ENCODE measurements around the gene SLC7A11.

The SLC7A11 gene

GRCh38 chr4:138242076-138242833 is at the start of gene SLC7A11:
Gene SLC7A11, minus strand, starts transcription at chr4:138242349. Its CDS starts 280 bp downstream, at chr4:138242069.
- no peak for DNase-seq (ENCODE audit: low read depth)

GRCh38 chr4:138291431-138291830 is 49.3 kb upstream of the SLC7A11 start:
- no peak for DNase-seq (ENCODE audit: low read depth)

GRCh38 chr4:138290805-138291204 is 48.7 kb upstream of the SLC7A11 start:
- DNase-seq (ENCODE audit: low read depth) = no peak

- DNase-seq (ENCODE audit: low read depth) = no peak
Observed at GRCh38 chr4:138279286-138279685, 37.1 kb upstream of the SLC7A11 start.

- no peak for DNase-seq (ENCODE audit: low read depth)
Observed at GRCh38 chr4:138277133-138277532, 35.0 kb upstream of the SLC7A11 start.

- DNase-seq (ENCODE audit: low read depth) = no peak
Observed at GRCh38 chr4:138275963-138276621, 33.9 kb upstream of the SLC7A11 start.

GRCh38 chr4:138275216-138275615 is 33.1 kb upstream of the SLC7A11 start:
- DNase-seq (ENCODE audit: low read depth) = no peak

GRCh38 chr4:138269175-138269574 is 27.0 kb upstream of the SLC7A11 start:
- no peak for DNase-seq (ENCODE audit: low read depth)

GRCh38 chr4:138267835-138268234 is 25.7 kb upstream of the SLC7A11 start:
- DNase-seq (ENCODE audit: low read depth) = no peak

- DNase-seq (ENCODE audit: low read depth) = no peak
Observed at GRCh38 chr4:138266948-138267347, 24.8 kb upstream of the SLC7A11 start.

GRCh38 chr4:138263247-138263816 is 21.2 kb upstream of the SLC7A11 start:
- no peak for DNase-seq (ENCODE audit: low read depth)

- no peak for DNase-seq (ENCODE audit: low read depth)
Observed at GRCh38 chr4:138262469-138262868, 20.3 kb upstream of the SLC7A11 start.

- no peak for DNase-seq (ENCODE audit: low read depth)
Observed at GRCh38 chr4:138262030-138262429, 19.9 kb upstream of the SLC7A11 start.

- no peak for DNase-seq (ENCODE audit: low read depth)
Observed at GRCh38 chr4:138259824-138260223, 17.7 kb upstream of the SLC7A11 start.

- no peak for DNase-seq (ENCODE audit: low read depth)
Observed at GRCh38 chr4:138259271-138259670, 17.1 kb upstream of the SLC7A11 start.

GRCh38 chr4:138256608-138257007 is 14.5 kb upstream of the SLC7A11 start:
- DNase-seq (ENCODE audit: low read depth) = no peak

GRCh38 chr4:138255917-138256597 is 13.9 kb upstream of the SLC7A11 start:
- no peak for DNase-seq (ENCODE audit: low read depth)

- no peak for DNase-seq (ENCODE audit: low read depth)
Observed at GRCh38 chr4:138252551-138252950, 10.4 kb upstream of the SLC7A11 start.

- no peak for DNase-seq (ENCODE audit: low read depth)
Observed at GRCh38 chr4:138251938-138252337, 9.8 kb upstream of the SLC7A11 start.

GRCh38 chr4:138249132-138249531 is 7.0 kb upstream of the SLC7A11 start:
- no peak for DNase-seq (ENCODE audit: low read depth)

GRCh38 chr4:138248058-138248457 is 5.9 kb upstream of the SLC7A11 start:
- DNase-seq (ENCODE audit: low read depth) = no peak

- no peak for DNase-seq (ENCODE audit: low read depth)
Observed at GRCh38 chr4:138247643-138248042, 5.5 kb upstream of the SLC7A11 start.

GRCh38 chr4:138243369-138243768 is 1.2 kb upstream of the SLC7A11 start:
- DNase-seq (ENCODE audit: low read depth) = no peak
